ENCODE data around the gene ARMC6. TPM values are rescaled to one million over a fixed set of nuclear protein-coding genes. Genes with fewer than 3 reads are reported as not detected.

Gene ARMC6
- total RNA-seq, 1 experiment from 2014 or later, result 66.5 TPM

- H3K27ac ChIP-seq (ENCODE audit: insufficient read length, low read depth, low read length), result no peak overlapping the region
- H3K18ac ChIP-seq (ENCODE audit: insufficient read length, low read depth, low read length), result no peak overlapping the region
- no peaks in the 10 kb centered on the region; the same call in 1 of the 2 replicates for H3K27me3 ChIP-seq (ENCODE audit: insufficient read depth, low read length)
- no peak overlapping the region for H4K91ac ChIP-seq (ENCODE audit: insufficient read length, low read depth, low read length)
- H2BK15ac ChIP-seq (ENCODE audit: low read depth, low read length), result no peak overlapping the region
- no peak overlapping the region for H2BK12ac ChIP-seq (ENCODE audit: insufficient read length, low read depth, low read length)
- no peak overlapping the region for H3K9ac ChIP-seq (ENCODE audit: extremely low read depth, insufficient read length, low read length)
- no peak overlapping the region for H2AK5ac ChIP-seq (ENCODE audit: insufficient read length, low read length)
- Mint-ChIP-seq H3K4me3 (no peak overlapping the region), H3K36me3 (ENCODE audit: insufficient read depth in 1 of 3, low read depth in 3 of 3) (no peaks in the 10 kb centered on the region), H3K27ac (no peak overlapping the region), H3K27me3 (ENCODE audit: low read depth) (peaks cover 29% of the 10 kb centered on the region), H3K4me1 (peaks cover 8 to 13% of the 10 kb centered on the region in 2 experiments), H3K9me3 (no peaks in the 10 kb centered on the region)
- no CpG with 5 or more reads among the region's 11 CpGs for WGBS (ENCODE audit: extremely low coverage, insufficient read length, low lambda C conversion rate)
- no peak overlapping the region for H3K4me2 ChIP-seq (ENCODE audit: insufficient read depth, insufficient read length, low read length)
- H3T11ph ChIP-seq (ENCODE audit: low read length), result no peak overlapping the region
- no peak overlapping the region for H2BK120ac ChIP-seq (ENCODE audit: low read depth, low read length, poor library complexity, severe bottlenecking)
- H3K23me2 ChIP-seq (ENCODE audit: insufficient read length, low read depth, low read length, poor library complexity, severe bottlenecking), result no peaks in the 10 kb centered on the region
- H3K9me3 ChIP-seq (ENCODE audit: control insufficient read depth, low read depth, low read length), result no peaks in the 10 kb centered on the region
- no peak overlapping the region for H4K5ac ChIP-seq (ENCODE audit: insufficient read length, low read depth, low read length)
- H3K79me1 ChIP-seq (ENCODE audit: insufficient read depth, low read depth, low read length, poor library complexity, severe bottlenecking), result no peaks in the 10 kb centered on the region
- no peak overlapping the region for H4K8ac ChIP-seq (replicated peaks; ENCODE audit: insufficient read length, low read depth, low read length)
- no peaks in the 10 kb centered on the region for H3K79me2 ChIP-seq (ENCODE audit: insufficient read depth, low read length)
- no peaks in the 10 kb centered on the region for H4K20me1 ChIP-seq (ENCODE audit: control insufficient read depth, insufficient read depth, insufficient read length)
- no peak overlapping the region for H3K56ac ChIP-seq (ENCODE audit: insufficient read length, low read depth, low read length)
- no peak overlapping the region for H2BK5ac ChIP-seq (ENCODE audit: insufficient read length, low read length)
- no peak overlapping the region for H3K14ac ChIP-seq (ENCODE audit: insufficient read depth, low read length)
- H2BK20ac ChIP-seq (ENCODE audit: low read depth, low read length, poor library complexity, severe bottlenecking), result no peak overlapping the region
- H3K23ac ChIP-seq (ENCODE audit: insufficient read length, low read depth, low read length), result no peak overlapping the region
- no peaks in the 10 kb centered on the region; the same call in 1 of the 2 replicates for H3K4me1 ChIP-seq (ENCODE audit: insufficient read depth, low read length)
- no peak for TF ChIP-seq CTCF (conservative IDR thresholded peaks at IDR 0.05)
- H3K4ac ChIP-seq (ENCODE audit: low read depth, low read length), result no peak overlapping the region
- no peak overlapping the region for H2AFZ ChIP-seq (ENCODE audit: low read length)
- no peak for DNase-seq
These were observed 62.3 kb downstream of the ARMC6 start for GRCh38 chr19:19095691-19096090.
